SKM-1 treated with dmso at 0.1 percent for 144 hours (cell line): ENCODE measurements around the gene RAB33B.

ENCODE experiments used
- DNase-seq: peaks from one replicate; lab custom pipeline; 2025; ENCODE audit not compliant: unreplicated experiment; lab: John Stamatoyannopoulos, UW

The RAB33B gene

GRCh38 chr4:139506774-139507173 is 52.9 kb downstream of the RAB33B start:
- no peak for DNase-seq

- DNase-seq: no peak
Observed at GRCh38 chr4:139508581-139509237, 54.8 kb downstream of the RAB33B start.

- DNase-seq: no peak
Observed at GRCh38 chr4:139509727-139510410, 55.9 kb downstream of the RAB33B start.

DNA sequence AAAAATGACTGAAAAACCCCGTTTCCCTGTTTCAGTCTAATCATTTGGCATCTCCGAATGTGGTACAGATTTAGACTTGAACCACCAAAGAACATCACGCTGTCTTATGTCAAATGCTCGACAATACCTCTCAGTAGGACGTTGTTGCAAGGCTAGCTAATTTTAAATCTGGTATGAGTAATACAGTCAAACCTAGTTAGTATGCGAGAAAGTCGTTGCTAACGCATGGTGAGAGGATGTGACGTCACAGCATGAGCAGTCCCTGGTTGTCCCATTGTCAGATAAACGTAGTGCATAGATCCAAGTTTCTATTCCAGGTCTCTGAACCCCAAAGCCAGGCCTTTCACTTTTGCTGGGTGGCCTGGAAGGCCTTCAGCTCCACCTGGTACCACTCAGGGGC is 57.4 kb downstream of the RAB33B start:
- no peak for DNase-seq

DNA sequence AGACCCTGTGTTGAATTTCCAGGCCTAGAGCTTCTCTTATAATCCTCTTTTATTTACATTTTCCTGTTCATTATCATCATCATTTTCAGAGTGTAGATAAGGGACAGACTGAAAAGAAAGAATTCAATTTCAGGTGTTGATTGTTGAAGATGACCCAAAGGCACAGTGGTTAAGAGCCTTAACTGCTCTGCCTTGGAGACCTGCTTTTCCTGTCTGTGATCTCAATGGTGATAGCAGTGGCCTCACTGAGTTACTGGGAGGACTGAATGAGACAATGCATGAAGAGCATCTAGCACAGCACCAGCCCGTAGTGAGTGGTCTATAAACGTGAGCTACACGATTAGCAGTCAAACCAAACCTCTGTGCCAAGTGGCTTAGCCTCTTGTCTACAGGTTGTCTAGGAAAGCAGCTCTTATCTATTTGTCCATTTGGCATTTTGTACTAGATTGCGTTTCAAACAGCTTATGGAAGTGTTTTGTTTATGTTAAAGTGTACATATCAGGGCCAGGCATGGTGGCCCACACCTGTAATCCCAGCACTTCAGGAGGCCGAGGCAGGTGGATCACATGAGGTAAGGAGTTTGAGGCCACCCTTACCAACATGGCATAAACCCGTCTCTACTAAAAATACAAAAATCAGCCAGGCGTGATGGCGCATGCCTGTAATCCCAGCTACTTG is 60.6 kb downstream of the RAB33B start:
- DNase-seq: no peak

- DNase-seq: no peak
Observed at GRCh38 chr4:139515531-139515958, 61.6 kb downstream of the RAB33B start.

DNA sequence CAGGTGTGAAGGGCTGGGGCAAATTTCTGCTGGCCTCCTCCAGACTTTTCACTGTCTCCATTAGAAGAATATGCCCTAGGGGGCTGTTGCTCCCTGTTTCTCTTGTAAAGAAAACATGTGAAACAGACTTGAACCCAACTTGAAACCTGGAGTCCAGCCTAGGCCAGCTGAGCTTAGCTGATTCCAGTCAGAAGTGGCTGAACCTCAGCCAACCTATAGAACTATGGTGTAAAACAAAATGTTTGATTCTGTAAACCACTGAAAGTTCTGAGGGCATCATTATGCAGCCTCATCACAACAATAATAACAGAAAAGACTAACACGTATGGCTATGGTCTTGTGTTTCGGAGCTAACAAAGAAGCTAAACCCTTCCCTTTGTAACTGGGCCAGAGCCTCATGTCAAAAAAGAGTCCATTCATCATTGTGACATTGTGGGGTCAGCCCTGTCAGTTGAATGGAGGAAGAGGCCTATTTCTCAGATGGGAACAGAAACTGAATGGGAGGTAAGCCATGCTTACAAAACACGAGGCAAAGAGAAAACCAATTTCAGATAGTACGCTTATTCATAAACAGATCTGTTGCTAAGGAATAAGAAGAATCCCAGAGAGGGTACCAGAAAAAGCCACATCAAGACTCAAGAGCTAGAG is 68.0 kb downstream of the RAB33B start:
- no peak for DNase-seq

GRCh38 chr4:139522457-139522856 is 68.5 kb downstream of the RAB33B start:
- no peak for DNase-seq

- DNase-seq: no peak
Observed at GRCh38 chr4:139523076-139523475, 69.2 kb downstream of the RAB33B start.

GRCh38 chr4:139524062-139524631 is 70.2 kb downstream of the RAB33B start:
- DNase-seq: no peak

DNA sequence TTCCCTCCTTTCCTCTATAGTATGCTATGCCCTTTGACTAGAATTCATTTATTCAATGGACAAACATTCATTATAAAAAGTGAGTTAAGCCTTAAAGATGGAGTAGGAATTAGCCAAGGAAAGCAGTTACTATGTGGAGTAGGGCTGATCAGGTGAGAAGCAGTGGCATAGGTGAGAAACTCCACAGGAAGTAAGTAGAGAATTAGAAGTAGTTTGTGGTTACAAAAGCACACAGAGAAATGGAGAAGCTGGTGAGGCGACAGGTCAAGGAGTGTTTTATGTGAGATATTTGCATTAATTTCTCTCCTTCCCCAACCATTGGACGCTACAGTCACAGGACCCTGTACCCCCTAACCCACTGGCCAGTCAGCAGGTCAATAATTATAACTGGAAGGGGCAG is 71.5 kb downstream of the RAB33B start:
- peak; percentile 12 for DNase-seq
